Muscle layer of duodenum (tissue), 2 donors: ENCODE data around the gene PEA15.

ENCODE experiments used
- H3K27ac ChIP-seq: one replicate; pipeline ENCODE4 v1.7.0; 2013; ENCODE audit warnings: mild to moderate bottlenecking, low read length
- H3K27me3 ChIP-seq: one replicate; pipeline ENCODE4 v1.7.0; 2013; ENCODE audit warnings: low read depth, mild to moderate bottlenecking, control low read depth, low read length
- H3K36me3 ChIP-seq, 2 donors: one replicate each; pipeline ENCODE4 v1.7.0; 2013; ENCODE audit warnings: low read length in 2 of 2, control low read depth in 1 of 2, mild to moderate bottlenecking in 1 of 2; ENCODE audit not compliant: insufficient read depth in 2 of 2, control insufficient read depth in 1 of 2
- H3K4me1 ChIP-seq, 2 donors: one replicate each; pipeline ENCODE4 v1.7.0; 2013; ENCODE audit warnings: low read length in 2 of 2, mild to moderate bottlenecking in 2 of 2, control low read depth in 1 of 2, moderate library complexity in 1 of 2; ENCODE audit not compliant: insufficient read depth in 2 of 2, control insufficient read depth in 1 of 2
- H3K4me3 ChIP-seq, 2 donors: one replicate each; pipeline ENCODE4 v1.7.0; 2013; ENCODE audit warnings: low read length in 2 of 2, low read depth in 1 of 2, mild to moderate bottlenecking in 1 of 2
- H3K9me3 ChIP-seq, 2 donors: one replicate each; pipeline ENCODE4 v1.7.0; 2013; ENCODE audit warnings: low read length in 2 of 2, control low read depth in 1 of 2, mild to moderate bottlenecking in 1 of 2; ENCODE audit not compliant: control insufficient read depth in 1 of 2
- donor health status: healthy.

PEA15 gene

DNA sequence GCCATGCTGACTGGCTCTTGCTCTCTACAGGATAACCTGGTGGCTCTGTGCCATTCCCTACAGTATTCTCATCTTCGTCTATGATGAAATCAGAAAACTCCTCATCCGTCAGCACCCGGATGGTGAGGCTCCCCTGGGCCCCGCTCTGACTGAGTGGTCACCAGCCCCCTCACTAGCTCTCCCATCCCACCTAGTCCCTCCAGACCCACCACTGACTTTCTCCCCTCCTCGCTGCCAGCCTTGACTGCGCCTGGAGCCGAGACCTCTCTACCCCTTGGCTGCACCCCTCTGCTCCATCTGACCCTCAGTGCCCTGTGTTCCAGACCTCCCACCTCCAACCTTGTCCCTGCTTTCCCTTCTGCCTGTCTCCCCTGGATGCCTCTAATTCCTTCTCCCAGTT lies 18.9 kb upstream of the PEA15 start:
- no peaks in the 10 kb centered on the region for H3K9me3 ChIP-seq
- no peak overlapping the region for H3K27ac ChIP-seq
- H3K36me3 ChIP-seq, result no peaks in the 10 kb centered on the region
- peaks cover 4 to 24% of the 10 kb centered on the region in 2 donors for H3K4me1 ChIP-seq
- H3K27me3 ChIP-seq, result no peaks in the 10 kb centered on the region
- H3K4me3 ChIP-seq, result no peak overlapping the region

DNA sequence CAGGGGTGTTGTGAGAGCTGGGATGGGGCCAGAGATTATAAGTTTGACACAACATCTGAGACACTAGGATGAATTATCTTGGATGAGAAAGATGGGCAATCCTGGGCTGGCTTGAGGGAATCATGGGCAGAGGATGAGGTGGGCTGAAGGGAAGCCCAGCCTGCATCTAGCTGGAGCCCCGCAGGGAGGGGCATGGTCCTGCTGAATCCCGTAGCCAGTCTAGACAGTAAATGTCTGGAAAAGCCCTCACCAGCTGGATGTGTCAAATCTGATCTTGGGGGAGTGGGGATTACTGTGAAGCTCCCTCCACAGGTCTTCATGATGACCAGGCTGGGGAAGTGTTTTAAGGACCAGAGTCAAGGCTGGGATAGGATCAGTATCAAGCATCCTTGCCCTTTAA lies 18.5 kb upstream of the PEA15 start:
- Histone ChIP-seq H3K27me3 (no peaks in the 10 kb centered on the region), H3K27ac (no peak overlapping the region), H3K9me3 (no peaks in the 10 kb centered on the region), H3K36me3 (no peaks in the 10 kb centered on the region), H3K4me1 (peaks cover 4 to 26% of the 10 kb centered on the region in 2 donors), H3K4me3 (no peak overlapping the region)

DNA sequence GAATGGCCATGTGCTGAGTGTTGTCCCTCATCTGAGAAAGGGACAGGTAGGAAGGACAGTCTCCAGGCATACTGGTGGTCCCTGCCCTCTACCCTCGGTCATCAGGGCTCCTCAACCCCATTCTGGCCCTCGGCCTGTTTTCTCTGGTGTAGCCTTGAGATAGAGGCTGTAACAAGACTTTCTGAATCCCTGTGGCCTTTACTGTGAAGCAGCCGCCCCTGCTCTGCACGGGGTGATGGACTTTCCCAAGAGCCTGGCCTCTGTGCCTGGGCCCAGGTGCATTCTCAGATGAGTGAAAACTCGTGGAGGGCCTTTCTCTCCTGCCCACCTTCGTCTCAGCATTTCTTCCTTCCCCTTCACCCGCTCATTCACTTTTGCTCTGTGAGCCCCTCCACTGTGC lies 17.8 kb upstream of the PEA15 start:
- Histone ChIP-seq H3K4me3 (no peak overlapping the region), H3K4me1 (peaks cover 4 to 27% of the 10 kb centered on the region in 2 donors), H3K9me3 (no peaks in the 10 kb centered on the region), H3K36me3 (no peaks in the 10 kb centered on the region), H3K27me3 (no peaks in the 10 kb centered on the region), H3K27ac (no peak overlapping the region)

DNA sequence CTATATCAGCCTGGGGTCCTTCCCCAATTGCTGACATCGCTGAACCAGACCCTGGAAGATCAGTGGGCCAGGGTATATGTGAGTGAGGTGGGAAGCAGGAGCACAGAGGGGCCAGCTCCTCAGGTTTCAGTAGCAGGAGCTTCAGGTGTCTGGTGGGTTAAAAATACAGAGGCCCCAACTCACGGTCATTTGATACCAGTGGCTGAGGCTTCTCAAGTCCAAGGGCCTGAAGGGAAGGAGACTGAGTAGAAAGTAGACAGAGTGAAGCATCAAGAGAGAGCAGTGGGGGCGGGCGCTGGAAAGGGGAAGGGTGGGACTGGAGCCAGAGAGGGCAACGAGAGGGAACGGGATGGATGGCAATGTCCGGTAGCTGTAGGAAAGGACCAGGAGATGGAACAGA lies 16.8 kb upstream of the PEA15 start:
- Histone ChIP-seq H3K27ac (no peak overlapping the region), H3K36me3 (no peaks in the 10 kb centered on the region), H3K27me3 (no peaks in the 10 kb centered on the region), H3K4me1 (peaks cover 5 to 36% of the 10 kb centered on the region in 2 donors), H3K9me3 (no peaks in the 10 kb centered on the region), H3K4me3 (no peak overlapping the region)

DNA sequence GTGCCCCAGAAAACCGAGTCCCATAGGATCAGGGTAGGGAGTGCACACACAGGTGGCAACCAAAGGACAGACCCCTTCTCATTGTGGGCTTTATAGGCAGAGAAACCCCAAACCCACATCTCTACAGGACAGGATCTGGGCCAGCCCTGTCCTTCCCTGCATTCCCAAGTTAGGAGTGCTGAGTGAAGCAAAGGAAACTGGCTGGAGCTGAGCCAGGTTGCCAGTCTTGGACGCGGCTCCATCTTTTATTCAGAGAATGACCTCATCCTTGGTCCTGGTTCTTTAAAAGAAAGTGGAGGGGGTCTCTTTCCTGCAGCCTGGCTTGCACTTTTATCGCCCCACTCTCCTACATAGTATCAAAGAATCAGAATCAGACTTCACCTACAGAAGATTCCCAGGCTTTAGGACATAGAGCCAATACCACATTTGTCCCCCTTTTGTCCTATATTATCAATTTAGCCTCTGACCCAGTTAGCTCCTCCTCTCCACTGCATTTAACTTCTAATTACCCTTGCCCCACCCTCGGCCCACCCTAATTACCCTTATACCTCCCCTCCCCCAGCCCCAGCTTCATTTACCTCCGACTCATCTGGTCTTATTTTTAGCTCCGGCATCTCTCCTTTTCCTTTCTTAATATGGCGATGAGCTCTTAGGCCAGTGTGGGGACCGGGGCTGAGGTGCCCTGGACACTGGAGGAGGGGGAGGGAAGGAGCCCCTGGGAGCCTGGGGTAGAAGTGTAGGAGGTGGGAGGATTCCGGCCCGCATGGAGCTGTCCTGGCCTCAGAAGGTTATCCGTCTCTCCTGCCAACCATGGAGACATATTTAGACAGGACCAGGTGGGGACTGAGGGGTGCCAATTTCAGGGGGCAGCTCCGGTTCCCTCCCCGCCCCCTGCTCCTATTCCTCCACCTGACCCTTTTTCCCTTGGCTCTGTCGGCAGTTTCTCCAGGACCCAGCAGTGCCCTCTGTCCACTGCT lies 15.2 kb upstream of the PEA15 start, which contains the start of gene CASQ1:
TSS of gene CASQ1 (plus strand) at position 927 of the 977 bp plus-strand sequence. CDS start 177 bp downstream, outside the sequence.
- Histone ChIP-seq H3K36me3 (no peaks in the 10 kb centered on the region), H3K27me3 (no peaks in the 10 kb centered on the region), H3K4me1 (peaks cover 8 to 38% of the 10 kb centered on the region in 2 donors), H3K4me3 (peak within 1 kb of the TSS in 1 of 2 donors; percentile 14), H3K9me3 (no peaks in the 10 kb centered on the region), H3K27ac (no peak within 1 kb of the TSS)

DNA sequence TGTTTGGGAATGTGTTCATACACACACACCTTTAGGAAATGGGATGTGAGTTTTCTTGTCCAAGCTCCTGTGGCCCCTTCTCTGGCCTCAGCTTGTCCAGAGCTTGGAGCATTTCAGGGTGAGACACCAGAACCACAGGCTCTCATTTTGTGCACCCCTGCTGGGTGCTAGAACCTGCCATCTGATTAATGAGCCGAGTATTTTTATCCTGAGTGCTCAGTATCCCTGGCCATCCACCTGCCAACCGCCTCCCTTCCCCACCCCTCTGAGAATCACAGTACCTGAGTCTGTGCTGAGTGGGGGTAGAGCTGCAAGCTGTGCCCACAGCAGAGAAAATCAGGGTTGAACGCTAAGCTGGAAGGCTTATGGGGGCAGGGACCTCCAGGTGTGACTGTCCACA lies 13.4 kb upstream of the PEA15 start:
- Histone ChIP-seq H3K4me3 (no peak overlapping the region), H3K4me1 (peaks cover 8 to 38% of the 10 kb centered on the region in 2 donors), H3K27ac (no peak overlapping the region), H3K27me3 (no peaks in the 10 kb centered on the region), H3K9me3 (no peaks in the 10 kb centered on the region), H3K36me3 (no peaks in the 10 kb centered on the region)

DNA sequence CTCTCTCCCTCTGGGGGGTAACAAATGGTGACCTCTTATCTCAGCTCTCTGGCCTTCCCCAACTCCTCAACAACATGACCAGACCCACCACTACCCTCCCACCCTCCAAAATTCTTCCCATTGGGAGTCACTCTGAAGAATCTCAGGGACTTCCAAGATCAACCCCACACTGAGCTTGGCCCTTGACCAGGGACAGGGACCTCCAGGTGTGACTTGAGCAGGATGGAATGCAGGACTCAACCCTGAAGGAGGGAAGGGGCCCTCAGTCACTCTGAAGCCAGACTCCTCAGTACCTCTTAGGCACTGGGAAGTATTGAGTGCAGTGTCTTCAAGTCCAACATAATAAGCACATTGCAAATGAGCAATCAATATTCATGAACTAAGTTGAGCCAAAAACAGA lies 12.9 kb upstream of the PEA15 start:
- Histone ChIP-seq H3K4me1 (peaks cover 8 to 38% of the 10 kb centered on the region in 2 donors), H3K27ac (no peak overlapping the region), H3K4me3 (no peak overlapping the region), H3K9me3 (no peaks in the 10 kb centered on the region), H3K27me3 (no peaks in the 10 kb centered on the region), H3K36me3 (no peaks in the 10 kb centered on the region)

DNA sequence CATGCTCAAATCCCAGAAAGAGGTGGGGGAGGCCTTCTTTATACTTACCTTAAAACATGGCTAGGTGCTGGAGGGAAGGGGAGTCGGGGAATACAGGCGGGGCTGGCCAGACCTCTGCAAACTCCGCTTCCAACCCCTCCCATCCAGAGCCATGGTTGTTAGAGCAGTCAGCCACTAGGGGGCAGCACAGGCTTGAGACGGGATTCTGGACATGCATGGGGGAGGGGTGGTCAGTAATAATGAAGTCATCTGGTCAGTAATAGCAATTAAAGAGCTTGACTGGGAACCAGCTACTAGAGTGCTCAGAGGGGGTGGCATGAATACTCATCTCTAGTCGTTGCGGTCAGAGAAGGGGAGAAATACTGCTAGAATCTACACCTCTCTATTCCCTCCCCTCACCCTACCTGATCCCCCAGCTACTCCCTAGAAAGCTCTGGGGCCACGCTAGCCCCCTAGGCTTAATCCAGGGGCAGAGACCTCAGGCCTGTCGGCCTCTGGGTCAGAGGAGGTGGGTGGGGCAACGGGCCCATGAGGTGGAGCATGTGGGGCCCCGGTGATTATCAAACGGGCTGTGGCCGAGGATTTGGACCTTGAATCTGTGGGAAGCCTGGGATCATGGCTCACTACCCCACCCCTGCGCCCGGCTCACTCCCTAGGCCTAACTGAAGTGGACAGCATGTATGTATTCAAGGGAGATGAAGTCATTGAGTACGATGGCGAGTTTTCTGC lies 11.9 kb upstream of the PEA15 start:
- Histone ChIP-seq H3K27me3 (no peaks in the 10 kb centered on the region), H3K4me1 (peaks cover 8 to 38% of the 10 kb centered on the region in 2 donors), H3K9me3 (no peaks in the 10 kb centered on the region), H3K4me3 (peak overlapping the region in 1 of 2 donors; percentile 41), H3K36me3 (no peaks in the 10 kb centered on the region), H3K27ac (no peak overlapping the region)

DNA sequence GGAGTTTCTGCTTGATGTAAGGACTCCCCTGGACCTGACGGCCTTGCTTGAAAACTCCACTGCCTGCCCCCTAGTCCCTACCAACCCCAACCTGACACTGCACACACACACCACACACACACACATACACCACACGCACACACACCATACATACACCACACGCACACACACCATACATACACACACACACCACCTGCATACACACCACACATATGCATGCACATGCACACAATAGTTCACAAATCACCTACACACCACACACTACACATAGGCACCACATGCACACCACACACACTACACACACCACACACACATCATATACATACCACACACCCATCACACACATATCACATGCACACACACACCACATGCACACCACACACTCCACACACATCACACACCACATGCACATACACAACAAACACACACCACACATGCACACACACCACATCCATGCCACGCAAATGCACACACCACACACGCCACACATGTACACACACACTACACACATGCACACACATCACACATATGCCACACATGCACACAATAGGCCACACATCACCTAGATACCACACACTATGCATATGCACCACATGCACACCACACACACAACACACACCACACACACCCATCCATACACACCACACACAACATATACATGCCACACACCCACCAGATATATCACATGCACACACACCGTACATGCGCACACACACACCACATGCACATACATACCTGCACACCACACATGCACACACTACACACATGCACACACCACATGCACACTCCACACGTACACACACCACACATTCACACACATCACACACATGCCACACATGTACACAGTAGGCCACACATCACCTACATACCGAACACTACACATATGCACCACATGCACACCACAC lies 11.1 kb upstream of the PEA15 start:
- Histone ChIP-seq H3K4me1 (peaks cover 8 to 35% of the 10 kb centered on the region in 2 donors), H3K36me3 (no peaks in the 10 kb centered on the region), H3K4me3 (no peak overlapping the region), H3K27ac (no peak overlapping the region), H3K27me3 (no peaks in the 10 kb centered on the region), H3K9me3 (no peaks in the 10 kb centered on the region)

DNA sequence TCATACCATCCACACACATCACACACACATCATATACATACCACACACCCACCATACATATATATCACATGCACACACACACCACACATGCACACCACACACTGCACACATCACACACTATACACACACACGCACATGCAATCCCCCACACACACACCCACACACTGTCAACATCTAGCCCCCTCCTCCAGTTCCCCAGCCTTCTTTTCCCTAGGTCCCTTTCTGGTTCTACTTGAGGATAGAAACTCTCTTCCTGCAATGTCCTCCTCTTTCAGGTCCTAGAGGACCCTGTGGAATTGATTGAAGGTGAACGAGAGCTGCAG lies 10.5 kb upstream of the PEA15 start:
- Histone ChIP-seq H3K27ac (no peak overlapping the region), H3K27me3 (no peaks in the 10 kb centered on the region), H3K4me3 (no peak overlapping the region), H3K36me3 (no peaks in the 10 kb centered on the region), H3K9me3 (no peaks in the 10 kb centered on the region), H3K4me1 (peaks cover 4 to 29% of the 10 kb centered on the region in 2 donors)

DNA sequence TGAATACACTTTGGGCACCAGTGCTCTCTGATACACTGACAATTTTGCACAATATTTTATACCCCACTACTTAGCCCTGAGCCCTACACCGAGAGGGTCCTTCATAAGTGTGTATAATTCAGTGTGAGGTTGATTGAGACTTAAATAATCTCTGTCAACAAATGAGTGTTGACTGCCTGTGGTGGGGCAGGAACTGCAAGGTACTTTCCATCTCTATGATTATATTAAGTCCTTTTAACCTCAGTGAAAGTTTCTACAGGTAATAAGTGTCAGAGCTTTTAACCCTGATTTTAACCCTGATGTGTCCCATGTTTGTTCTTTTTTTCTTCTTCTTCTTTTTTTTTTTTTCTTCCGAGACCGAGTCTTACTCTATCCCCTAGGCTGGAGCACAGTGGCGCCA lies 9.0 kb upstream of the PEA15 start:
- peaks cover 4 to 15% of the 10 kb centered on the region in 2 donors for H3K4me1 ChIP-seq

More for the DNA sequence above, 9.0 kb upstream of the PEA15 start:
- H3K4me3 ChIP-seq, result no peak overlapping the region
- no peaks in the 10 kb centered on the region for H3K9me3 ChIP-seq
- H3K27ac ChIP-seq, result no peak overlapping the region
- H3K36me3 ChIP-seq, result no peaks in the 10 kb centered on the region
- H3K27me3 ChIP-seq, result no peaks in the 10 kb centered on the region
